DLD1 (cell line): Measurements from ENCODE around the gene ACACA.

Experiments used
- in situ Hi-C: cut with HindIII; loops from 2 replicates; pipeline ENCODE4 v1.10.0; 2017; ENCODE audit warnings: low sequenced_read_pairs

Gene ACACA

DNA sequence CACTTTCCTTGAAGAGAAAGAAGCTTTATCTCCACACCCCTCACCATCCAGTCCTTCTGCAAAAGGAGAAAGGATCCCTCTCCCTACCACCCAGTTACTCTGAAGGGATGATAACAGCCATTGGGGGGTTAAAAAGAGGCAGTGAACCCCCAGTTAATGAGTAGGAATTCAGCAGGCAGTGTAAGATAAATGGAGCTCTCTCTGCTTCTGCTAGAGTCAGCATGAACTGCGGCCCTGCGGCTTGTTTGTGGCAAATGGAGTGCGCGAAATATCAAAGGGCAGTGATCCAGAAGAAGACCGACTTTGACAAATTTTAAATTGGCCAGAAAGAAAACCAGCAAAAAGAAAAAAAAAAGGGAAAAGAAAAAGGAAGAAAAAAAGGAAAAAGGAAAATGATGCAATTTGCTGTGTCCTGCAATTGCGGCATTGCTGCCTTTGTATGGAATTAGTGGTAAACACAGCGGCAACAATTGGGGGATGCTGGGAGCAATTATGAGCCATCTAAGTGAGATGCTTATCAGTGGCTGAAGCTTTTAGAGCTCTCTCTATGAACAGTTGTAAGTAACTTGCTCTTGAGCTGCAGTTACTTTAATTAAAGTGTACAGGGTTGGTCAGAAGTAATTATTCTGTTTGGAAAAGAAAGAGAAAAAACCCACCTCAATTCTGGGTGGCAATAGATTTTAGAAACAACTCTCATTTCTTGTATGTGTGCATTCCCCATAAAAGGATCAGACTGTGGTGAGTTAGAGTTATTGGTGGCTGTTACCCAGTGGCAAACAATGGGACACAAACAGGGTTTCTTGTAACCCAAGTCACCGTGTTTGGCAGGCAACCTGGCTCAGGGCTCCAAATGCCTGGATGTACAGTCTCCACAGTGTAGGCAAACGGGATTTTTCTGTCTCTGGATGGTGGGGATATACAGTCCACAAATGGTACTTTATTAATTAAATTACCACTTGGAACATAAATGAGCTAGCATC lies 296.6 kb downstream of the ACACA start:
- in situ Hi-C loops, result no loop called here

DNA sequence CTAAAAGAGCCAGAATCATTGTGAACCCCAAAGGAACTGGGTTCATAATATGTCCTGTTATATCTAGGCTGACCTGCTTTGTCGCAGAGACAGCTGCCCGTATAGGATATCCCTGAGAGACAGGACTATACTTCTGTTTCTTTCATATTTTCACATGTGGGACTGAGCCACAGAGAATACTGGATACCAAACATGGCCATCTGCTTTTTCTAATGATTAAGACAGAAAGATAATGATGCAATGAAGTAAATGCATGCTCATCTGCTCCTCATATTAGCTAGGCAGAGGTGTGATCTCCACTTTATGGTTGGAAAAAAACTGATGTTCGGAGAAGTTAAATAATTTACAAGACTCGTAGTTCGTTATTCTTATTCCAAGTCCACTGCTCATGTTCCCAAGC lies 297.5 kb downstream of the ACACA start:
- in situ Hi-C loops, result no loop called here

DNA sequence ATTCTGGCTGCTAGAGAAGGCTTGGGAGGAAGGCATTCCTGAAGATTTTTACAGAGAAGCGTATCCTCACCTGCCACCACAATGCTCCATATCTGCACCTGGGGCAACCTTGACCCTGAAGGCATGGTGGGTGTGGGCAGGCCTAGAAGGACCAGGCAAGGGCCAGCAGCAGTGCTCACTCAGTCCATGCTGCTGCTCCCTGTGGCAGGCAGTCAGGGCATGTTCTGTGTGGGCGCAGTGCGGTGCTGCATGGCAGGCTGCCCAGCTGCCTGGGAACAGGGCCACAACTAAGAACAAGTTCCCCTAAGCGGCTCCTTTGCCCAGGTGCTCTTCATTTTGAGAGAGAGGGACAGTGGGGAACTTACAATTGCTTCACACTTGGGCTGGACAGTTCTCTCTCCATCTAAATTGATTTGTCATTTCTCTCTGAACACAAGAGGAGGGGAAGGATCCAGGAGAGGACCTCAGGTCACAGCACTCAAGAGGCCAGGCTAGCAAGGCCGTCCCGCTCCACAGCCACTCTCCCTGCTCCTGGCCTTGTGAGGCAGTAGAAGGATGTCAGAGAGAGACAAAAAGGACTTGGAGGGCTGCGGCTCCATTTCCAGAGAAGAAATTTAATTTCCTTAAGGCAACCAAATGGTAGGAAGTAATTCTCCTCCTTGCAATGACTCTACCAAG lies 299.1 kb downstream of the ACACA start:
- in situ Hi-C loops, result no loop called here

DNA sequence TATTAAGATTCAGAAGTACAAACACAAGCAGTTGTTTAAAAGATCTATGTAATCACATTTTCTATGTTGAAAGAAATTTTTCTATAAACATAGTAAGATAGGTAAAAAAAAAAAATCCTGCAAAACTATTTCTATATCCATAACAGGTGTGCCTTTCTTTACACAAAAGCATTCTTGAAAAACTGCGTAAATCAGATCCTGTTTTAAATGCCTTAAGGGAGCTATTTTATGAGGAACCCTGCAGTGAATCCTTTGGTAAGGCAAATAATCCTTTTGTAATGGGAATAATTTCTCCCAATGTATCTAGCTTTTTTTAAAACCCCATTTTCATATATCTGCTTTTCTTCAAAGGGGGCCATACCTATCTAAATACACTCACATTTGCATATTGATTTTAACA lies 300.6 kb downstream of the ACACA start:
- in situ Hi-C loops, result no loop called here

DNA sequence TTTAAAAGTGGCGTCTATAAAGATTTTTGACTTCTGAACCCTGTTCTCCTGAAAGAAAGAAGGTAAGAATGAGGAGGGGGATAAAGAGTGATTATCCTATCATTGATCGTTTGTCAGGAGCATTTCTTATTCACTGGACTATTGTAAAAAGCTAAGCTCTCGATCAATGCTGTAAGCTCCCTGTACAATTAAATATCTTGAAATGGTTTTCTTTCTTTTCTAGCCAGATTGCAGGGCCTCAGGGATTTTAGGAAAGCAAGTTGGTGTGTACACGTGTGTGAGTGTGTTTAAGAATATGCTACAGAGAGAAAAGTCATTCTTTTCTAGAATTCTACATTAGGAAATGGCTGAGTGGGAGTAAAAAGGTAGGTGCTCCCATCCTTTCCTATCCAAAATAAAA lies 303.4 kb downstream of the ACACA start:
- in situ Hi-C loops, result no loop called here

DNA sequence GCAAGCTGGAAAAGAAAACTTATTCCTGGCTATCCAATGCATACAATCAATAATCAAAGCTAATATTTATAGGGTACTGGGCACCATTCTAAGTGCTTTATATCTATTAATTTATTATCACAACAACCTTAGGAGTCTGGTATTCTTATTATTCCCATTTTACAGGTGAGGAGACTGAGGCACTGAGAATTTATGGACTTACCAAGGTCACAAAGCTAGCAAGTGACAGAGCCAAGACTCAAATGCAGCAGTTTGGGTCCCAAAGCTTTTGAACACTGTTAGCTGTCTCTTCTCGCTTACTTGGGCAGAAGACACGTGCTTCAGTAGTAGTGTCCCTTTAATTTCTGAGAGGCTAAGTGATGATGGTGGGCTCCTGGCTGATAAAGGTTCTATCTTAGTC lies 305.3 kb downstream of the ACACA start:
- in situ Hi-C loops, result no loop called here

DNA sequence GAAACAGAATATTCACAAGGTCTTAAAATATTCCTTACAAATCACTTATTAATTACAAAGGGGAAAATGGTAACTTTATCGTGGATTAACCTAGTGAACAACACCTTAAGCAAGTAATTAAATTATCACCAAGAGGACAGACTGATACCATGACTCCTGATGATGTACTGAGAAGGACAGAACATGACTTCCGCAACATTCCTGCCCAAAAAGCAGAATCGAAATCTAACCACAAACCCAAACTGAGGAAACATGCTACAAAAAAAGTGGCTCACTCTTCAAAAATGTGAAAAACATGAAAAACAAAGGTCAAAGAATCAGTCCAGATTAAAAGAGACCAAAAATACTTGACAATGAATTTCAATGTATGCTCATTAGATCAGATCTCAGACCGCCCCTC lies 306.4 kb downstream of the ACACA start:
- in situ Hi-C loops, result no loop called here

DNA sequence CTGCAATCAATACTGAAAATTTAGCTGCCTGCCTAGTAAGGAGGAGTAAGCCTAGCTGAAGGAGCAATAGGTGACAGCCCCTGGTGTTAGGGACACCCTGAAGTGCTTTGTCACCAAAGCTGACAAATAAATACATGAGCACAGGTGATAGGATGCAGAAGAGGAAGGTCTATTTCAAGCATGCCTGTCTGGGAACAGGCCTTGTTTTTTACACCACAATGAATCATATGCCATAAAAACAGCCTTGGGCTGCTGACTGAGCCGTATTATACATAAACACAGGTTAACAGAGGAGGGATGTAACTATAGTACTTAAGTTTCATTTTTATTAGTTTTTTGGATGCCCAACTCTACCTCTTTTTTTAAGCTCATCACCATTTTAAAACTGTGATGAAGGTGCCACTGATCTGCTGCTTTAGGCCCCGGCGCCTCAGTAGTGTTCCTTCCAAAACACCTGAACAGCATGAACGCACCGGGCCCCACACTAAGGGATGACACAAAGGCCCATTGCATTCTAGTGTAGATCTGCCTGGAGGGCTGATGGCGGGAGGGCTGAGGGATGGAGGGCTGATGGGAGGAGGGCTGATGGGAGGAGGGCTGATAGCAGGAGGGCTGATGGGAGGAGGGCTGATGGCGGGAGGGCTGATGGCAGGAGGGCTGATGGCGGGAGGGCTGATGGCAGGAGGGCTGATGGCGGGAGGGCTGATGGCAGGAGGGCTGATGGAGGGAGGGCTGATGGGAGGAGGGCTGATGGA lies 307.5 kb downstream of the ACACA start:
- in situ Hi-C loops, result no loop called here

DNA sequence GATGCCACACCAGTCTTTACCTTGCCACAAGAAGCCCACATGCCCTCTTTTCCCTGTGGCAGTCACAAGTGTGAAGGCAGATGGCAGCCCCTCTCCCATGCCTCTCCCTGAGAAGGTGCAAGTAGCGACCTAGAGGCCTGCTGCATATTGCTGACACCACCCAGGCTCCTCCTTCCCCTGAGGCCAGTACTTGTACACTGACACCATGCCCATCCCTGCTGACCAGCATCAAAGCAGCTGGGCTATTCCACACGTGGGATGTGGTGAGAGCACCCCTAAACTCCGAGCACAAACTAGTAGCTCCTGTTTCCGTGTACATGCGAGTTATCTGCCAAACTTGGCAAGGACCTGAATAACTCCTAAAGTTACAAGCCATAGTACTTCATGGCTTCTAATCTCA lies 308.5 kb downstream of the ACACA start:
- in situ Hi-C loops, result no loop called here

DNA sequence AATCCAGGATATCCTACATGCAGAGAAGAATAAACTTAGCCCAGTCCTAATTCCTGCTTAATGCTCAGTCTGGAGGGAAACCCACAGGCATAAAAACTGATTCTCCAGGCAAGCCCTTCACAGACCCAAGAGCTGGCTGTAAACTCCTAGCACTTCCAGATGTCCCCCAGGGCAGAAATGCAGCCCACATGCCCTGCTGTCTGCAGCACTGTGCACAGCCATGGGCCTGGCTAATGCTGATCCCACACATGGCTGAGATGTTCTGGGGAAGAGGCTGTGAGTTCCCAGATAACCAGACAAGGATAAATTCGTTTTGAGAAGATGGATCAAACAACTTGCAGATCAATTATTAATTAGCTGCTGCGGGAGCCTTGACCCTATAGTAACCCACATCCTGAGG lies 309.5 kb downstream of the ACACA start:
- in situ Hi-C loops, result no loop called here

DNA sequence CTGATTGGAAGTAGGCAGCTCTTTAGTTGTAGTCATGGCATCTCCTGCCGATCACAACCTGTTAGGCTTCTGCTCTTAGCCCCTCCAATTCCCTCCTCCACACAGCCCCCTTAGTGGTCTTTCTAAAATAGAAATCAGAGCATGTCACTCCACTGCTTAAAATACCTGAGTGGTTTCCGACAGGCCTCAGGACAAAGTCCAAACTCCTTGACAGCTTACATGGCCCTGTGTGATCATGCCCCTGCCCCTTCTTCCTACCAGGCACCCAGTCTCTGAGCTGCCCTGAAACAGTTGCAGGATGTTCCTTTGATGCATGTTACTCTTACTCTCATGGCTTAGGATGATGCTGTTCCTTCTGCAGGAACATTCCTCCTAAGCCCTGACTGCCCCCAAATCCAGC lies 310.6 kb downstream of the ACACA start:
- in situ Hi-C loops, result no loop called here

DNA sequence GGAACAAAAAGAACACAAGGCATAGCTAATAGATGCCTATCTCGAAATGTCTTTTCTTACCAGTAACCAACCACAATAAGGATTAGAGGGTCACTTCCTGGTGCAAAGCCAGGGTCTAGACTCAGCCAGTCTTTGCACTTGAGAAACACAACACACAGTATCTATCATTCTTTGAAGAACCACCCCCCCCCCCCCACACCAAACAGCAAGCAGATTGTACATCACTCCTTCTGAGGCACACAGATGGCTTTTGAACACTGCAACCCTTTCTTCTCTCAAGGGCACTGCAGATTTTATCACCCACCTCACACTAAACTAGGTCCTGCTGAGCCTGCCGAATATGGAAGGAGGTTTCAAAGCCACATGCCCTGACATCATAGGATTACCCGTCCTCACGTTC lies 312.2 kb downstream of the ACACA start:
- in situ Hi-C loops, result no loop called here

DNA sequence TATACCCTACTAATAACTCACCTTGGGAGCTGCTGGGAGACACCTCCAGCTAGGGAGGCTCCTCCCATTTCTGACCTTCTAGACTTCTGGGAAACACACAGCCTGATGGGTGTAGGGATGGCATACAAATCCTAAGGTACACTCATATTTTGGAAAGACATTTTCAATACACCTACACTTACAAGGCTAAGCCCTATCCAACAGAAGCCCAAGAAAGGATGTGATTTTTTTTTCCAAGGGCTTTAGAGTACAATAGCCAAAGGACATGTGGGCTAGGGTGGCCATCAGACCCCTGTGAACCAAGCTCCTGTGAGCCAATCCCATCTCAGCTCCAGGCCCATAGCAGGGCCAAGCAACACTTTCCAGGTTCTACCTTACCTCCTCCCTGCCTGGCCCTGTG lies 313.9 kb downstream of the ACACA start:
- in situ Hi-C loops, result no loop called here

DNA sequence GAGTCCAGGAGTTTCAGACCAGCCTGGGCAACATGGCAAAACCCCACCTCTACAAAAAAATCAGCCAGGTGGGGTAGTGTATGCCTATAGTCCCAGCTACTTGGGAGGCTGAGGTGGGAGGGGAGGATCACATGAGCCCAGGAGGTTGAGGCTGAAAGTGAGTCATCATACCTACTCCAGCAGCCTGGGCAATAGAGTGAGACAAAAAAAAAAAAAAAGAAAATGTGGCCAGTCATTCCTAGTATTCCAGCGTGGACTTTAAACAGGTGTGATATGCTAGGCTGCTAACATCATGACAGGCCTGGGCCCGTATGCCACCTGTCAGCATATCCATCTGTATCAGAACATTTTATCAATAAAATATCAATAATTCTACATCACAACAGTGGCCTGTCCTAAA lies 314.6 kb downstream of the ACACA start:
- in situ Hi-C loops, result no loop called here

DNA sequence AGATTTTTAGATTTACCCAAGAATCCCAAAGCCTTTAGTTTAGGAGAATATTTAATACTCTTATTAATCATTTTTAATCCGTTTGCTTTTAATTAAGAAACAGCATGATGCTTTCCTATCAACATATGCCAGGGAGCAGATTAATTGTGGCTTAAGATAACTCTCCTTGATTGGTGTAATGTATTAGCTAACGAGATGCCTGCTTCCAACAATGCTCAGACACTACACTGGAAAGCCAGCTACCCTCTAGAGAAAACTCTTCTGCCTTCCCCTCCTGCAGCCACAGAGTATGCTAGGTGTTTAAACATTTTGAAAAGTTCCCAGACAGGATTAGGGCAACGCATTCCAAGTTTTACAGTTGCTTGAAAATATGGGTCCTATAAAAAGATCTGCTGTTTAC lies 315.7 kb downstream of the ACACA start:
- in situ Hi-C loops, result no loop called here

DNA sequence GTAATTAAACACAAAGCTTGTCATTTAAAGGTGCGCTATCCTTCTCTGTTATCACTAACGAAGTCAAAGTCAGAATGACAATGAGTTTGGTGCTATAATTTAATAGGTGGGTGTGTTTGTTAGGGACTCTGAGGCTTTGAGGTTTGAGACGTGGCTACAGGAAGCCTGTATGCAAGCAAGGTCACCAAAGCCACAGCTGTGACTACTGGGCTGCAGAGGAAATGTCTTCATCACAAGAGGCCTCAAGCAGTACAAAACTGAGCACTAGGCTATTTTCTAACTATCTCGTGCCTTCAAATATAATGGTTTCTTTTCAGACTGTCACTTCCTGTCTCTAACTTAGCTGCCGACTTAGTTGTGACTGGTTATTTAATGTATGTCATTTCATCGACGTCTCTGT lies 316.7 kb downstream of the ACACA start:
- in situ Hi-C loops, result no loop called here

DNA sequence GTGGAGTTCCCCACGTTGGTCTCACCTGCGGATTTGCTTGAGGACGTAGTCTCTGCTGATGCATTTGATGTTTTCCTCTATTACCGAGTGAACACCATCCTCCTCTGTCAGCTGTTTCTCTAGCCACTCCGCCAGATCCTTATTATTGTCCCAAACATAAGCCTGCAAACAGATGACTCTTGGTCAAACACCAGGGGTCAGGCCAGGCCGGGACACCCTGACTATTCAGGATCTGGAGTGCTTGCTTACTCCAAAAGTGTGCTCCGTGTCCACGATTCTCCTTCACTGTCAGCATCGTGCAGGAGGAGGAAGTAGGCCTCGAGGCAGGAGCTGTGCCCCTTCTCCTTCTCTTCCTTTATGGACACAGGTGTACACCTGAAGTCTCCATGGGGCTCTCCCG lies 317.7 kb downstream of the ACACA start:
- in situ Hi-C loops, result no loop called here

DNA sequence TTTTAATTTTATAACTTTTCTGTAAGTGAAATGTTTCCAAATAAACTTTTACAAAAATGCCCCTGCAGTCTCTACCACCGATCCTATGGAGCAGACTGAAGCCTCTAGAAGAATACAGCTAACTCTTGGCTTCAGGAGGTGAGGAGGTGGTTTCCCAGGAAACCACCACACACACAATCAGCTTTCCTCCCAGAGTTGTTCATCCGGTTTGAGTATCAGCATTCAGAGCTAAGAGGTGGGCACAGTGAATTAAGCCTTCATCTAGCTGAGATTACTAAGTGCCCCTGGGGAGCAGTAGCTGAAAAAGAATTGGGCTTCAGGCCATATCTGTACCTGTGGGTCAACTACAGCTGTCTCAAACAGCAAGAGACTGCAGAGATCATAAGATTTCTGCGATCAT lies 318.2 kb downstream of the ACACA start:
- in situ Hi-C loops, result no loop called here

DNA sequence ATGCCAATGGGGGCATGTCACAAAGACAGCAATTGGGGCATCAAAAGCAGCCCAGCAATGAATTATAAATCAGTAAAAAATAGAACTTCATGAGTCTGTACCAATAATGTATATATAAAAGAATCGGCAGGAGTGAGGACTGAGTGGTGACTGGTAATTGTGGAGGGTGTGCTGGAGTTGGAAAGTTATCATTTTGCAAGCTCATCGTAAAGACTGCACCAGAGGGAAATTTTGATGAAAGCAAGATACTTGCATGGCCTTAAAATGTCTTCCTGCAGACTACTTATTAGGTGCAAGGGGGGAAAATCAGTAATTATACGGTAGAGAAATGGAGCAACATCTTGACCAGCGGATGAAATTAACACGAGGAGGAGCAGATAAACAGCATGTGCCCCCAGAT lies 319.0 kb downstream of the ACACA start:
- in situ Hi-C loops, result no loop called here

DNA sequence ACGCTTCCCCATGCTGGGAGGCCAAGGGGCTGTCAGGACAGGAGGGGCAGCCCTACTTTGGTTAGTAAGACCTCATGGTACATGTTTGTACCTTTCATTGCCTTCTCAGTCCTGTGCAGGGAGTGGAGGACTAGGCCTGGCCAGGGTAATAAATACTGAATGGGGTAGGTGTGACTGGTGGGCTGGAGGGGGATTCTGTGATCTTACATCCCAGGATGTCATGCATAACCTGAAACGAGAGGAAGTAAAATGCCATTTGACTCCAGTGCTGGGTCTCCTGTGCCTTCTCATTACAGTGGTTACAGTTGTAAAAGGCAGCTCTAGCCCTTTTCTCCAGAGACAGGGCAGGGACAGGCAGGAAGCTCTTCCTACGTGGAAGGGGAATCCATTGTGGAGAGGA lies 319.7 kb downstream of the ACACA start:
- in situ Hi-C loops, result no loop called here

DNA sequence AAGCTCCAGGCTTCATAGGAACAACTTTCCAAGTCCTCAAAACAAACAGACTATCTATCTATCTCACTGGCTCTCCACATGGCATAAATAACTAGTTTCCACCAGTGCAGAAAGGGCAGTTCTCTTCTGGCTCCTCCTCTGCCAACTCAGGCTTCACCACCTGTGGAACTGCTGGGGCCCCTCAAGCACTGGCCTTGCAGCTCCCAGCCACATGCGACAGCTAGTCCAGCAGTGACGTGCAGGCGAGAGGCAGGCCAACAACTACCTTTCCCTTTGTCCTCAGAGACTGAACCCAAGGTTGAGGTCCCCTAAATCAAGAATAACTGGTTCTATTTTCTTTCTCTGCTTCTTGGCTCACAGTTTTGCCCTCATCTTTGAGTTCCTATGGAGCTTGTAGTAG lies 320.3 kb downstream of the ACACA start:
- in situ Hi-C loops, result no loop called here

DNA sequence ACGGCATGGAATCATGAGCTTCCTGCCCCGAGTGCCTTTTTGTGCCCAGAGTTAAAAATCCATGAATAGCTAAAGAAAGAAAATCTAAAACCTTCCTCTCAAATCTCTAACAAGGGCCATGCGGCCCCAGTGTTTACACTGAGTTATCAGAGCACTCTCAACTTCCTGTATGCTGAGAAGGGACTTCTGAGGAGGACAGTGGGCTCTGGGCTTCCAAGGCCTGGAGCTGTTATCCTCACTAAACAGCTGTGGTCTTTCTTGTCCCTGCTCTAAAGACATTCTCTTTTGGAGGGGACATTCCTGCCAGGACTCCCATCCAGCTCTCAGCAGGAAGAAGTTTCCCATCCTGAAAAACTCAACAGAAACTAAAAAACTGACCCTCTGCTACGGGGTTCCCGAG lies 322.3 kb downstream of the ACACA start:
- in situ Hi-C loops, result no loop called here
